Measurements from ENCODE around the gene CFAP90. TPM values are rescaled to one million over a fixed set of nuclear protein-coding genes. Genes with fewer than 3 reads are reported as not detected.

Gene CFAP90
- total RNA-seq, 4 donors from 2014 or later: 0.88 TPM; not detected in 3

GRCh38 chr5:7848296-7848695 is 2.6 kb downstream of the CFAP90 start:
- no peak for TF ChIP-seq CTCF (IDR thresholded peaks at IDR 0.05)
- no peak for DNase-seq (ENCODE audit: low spot score)
- no peak for ATAC-seq (ENCODE audit: low FRiP score)

- DNase-seq (ENCODE audit: low spot score): no peak
- no peak for ATAC-seq (ENCODE audit: low FRiP score)
- no peak for TF ChIP-seq CTCF (IDR thresholded peaks at IDR 0.05)
These were observed 4.6 kb downstream of the CFAP90 start for GRCh38 chr5:7846327-7846726.

DNA sequence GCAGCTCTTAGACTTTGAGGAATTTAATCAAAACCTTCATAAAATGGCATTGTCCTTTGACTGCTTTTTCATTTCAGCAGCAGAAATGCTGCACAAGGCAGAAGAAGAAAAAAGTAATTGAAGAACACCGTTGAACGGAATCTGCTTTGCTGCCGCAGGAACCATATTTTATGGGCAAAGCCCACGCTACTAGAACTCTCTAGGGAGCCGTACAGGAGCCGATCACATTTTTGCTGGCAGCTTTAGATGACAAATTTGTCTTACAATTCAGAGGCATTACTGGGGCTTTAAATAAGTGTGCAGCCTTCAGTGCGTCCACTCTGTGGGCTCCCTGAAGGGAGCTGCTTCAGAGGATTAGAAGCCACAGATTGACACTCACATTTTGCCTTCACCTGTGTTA is 5.4 kb downstream of the CFAP90 start:
- TF ChIP-seq CTCF (IDR thresholded peaks at IDR 0.05): no peak
- ATAC-seq (ENCODE audit: low FRiP score): no peak
- DNase-seq (ENCODE audit: low spot score): no peak

- no peak for ATAC-seq (ENCODE audit: low FRiP score)
- no peak for TF ChIP-seq CTCF (IDR thresholded peaks at IDR 0.05)
- DNase-seq (ENCODE audit: low spot score): no peak
These were observed 6.0 kb downstream of the CFAP90 start for GRCh38 chr5:7844901-7845300.

GRCh38 chr5:7842531-7842930 is 8.4 kb downstream of the CFAP90 start:
- no peak for TF ChIP-seq CTCF (IDR thresholded peaks at IDR 0.05)
- ATAC-seq (ENCODE audit: low FRiP score) (no peak), DNase-seq (ENCODE audit: low spot score) (no peak)

DNA sequence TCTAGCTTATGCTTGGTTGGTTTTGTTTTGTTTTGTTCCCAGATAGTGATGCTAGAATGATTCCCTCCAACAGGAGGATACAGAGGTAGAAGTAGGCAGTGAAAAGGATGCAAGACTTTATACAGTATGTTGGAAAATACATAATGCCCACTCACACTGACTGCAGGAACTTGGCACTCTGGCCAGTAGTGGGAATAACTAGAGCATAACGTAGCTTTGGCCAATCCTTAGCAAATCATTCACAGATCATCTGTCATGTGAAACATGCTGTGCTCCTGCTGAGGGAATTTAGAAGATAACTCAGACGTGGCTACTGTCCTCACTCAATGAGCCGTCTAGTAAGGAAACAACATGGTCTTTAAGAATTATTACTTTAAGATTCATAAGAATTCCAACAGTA is 13.5 kb downstream of the CFAP90 start:
- no peak for TF ChIP-seq CTCF (IDR thresholded peaks at IDR 0.05)
- ATAC-seq (ENCODE audit: low FRiP score): no peak
- DNase-seq (ENCODE audit: low spot score): no peak

- TF ChIP-seq CTCF (IDR thresholded peaks at IDR 0.05): no peak
- no peak for ATAC-seq (ENCODE audit: low FRiP score)
- no peak for DNase-seq (ENCODE audit: low spot score)
These were observed 16.0 kb downstream of the CFAP90 start for GRCh38 chr5:7834982-7835381.
